HFFc6 (cell line): ENCODE results near the gene MTTP. TPM values are rescaled to one million over a fixed set of nuclear protein-coding genes. Genes with fewer than 3 reads are reported as not detected.

Experiments used
- DNase-seq: peaks from one replicate; pipeline ENCODE4 v3.0.0-alpha.2; 2018
- H3K27ac Mint-ChIP-seq: 2 replicates; pipeline ENCODE4 v1.8.0; 2020; ENCODE audit warnings: mild to moderate bottlenecking, mixed read lengths
- H3K27me3 Mint-ChIP-seq: 2 replicates; pipeline ENCODE4 v1.8.0; 2021; ENCODE audit warnings: mild to moderate bottlenecking, moderate library complexity, mixed read lengths; ENCODE audit not compliant: insufficient read depth
- H3K36me3 Mint-ChIP-seq: 2 replicates; pipeline ENCODE4 v1.8.0; 2021; ENCODE audit warnings: low read depth, mixed read lengths
- H3K4me1 Mint-ChIP-seq: 2 replicates; pipeline ENCODE4 v1.8.0; 2020; ENCODE audit warnings: low read depth, mixed read lengths
- H3K4me3 Mint-ChIP-seq: 2 replicates; pipeline ENCODE4 v1.8.0; 2020; ENCODE audit warnings: mild to moderate bottlenecking, moderate library complexity, mixed read lengths
- H3K9me3 Mint-ChIP-seq: 2 replicates; pipeline ENCODE4 v1.8.0; 2020; ENCODE audit warnings: mild to moderate bottlenecking, mixed read lengths
- total RNA-seq, 6 experiments: library from RNA; stranded (reverse); fragmentation: NEBNext Ultra II Directional; extraction: Animal tissue kit (Norgen Biotek cat#: 25700); gene quantifications; 2 replicates in 1 of 6; 3 replicates in 5 of 6; pipeline ENCODE4 v1.2.3, GENCODE V29; 2021
- TF ChIP-seq, protein P1 (sequence below): fragments of 200-600 bp; sonication (generic); IDR thresholded peaks from 2 replicates; pipeline ENCODE4 v1.5.0; 2021; ENCODE audit warnings: antibody characterized with exemption, mild to moderate bottlenecking

MTTP gene
- total RNA-seq, 6 experiments from 2014 or later: not detected

DNA sequence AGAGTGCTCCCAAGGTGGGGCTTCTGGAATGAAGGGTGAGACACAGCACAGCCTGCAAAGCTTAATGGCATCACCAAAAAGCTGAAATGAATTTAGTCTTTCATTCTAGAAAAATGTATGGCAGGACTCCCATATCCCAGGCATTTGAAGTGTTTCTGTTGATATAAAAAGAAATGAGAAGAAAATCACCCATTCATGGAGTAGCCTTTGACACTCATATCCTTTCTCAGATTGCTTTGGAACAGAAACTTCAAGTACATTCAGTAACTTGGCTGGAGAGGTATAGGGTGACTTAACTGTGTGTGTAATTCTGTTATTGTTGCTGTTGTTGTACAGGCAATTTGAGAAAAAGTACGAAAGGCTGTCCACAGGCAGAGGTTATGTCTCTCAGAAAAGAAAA lies 47.7 kb downstream of the MTTP start:
- no peak for DNase-seq
- no peak overlapping the region for H3K4me3 Mint-ChIP-seq
- H3K9me3 Mint-ChIP-seq: no peaks in the 10 kb centered on the region
- peaks cover 3% of the 10 kb centered on the region; the same call in 1 of the 2 replicates for H3K27me3 Mint-ChIP-seq
- H3K27ac Mint-ChIP-seq: no peak overlapping the region
- H3K4me1 Mint-ChIP-seq: no peaks in the 10 kb centered on the region
- no peaks in the 10 kb centered on the region for H3K36me3 Mint-ChIP-seq
- TF ChIP-seq, protein P1, sequence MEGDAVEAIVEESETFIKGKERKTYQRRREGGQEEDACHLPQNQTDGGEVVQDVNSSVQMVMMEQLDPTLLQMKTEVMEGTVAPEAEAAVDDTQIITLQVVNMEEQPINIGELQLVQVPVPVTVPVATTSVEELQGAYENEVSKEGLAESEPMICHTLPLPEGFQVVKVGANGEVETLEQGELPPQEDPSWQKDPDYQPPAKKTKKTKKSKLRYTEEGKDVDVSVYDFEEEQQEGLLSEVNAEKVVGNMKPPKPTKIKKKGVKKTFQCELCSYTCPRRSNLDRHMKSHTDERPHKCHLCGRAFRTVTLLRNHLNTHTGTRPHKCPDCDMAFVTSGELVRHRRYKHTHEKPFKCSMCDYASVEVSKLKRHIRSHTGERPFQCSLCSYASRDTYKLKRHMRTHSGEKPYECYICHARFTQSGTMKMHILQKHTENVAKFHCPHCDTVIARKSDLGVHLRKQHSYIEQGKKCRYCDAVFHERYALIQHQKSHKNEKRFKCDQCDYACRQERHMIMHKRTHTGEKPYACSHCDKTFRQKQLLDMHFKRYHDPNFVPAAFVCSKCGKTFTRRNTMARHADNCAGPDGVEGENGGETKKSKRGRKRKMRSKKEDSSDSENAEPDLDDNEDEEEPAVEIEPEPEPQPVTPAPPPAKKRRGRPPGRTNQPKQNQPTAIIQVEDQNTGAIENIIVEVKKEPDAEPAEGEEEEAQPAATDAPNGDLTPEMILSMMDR: no peak

GRCh38 chr4:99624141-99624719 lies 49.6 kb downstream of the MTTP start:
- H3K4me1 Mint-ChIP-seq: no peaks in the 10 kb centered on the region
- TF ChIP-seq, protein P1: no peak
- no peak overlapping the region for H3K27ac Mint-ChIP-seq
- peaks cover 3% of the 10 kb centered on the region; the same call in 1 of the 2 replicates for H3K27me3 Mint-ChIP-seq
- no peak overlapping the region for H3K4me3 Mint-ChIP-seq
- H3K9me3 Mint-ChIP-seq: no peaks in the 10 kb centered on the region
- no peaks in the 10 kb centered on the region for H3K36me3 Mint-ChIP-seq
- no peak for DNase-seq

DNA sequence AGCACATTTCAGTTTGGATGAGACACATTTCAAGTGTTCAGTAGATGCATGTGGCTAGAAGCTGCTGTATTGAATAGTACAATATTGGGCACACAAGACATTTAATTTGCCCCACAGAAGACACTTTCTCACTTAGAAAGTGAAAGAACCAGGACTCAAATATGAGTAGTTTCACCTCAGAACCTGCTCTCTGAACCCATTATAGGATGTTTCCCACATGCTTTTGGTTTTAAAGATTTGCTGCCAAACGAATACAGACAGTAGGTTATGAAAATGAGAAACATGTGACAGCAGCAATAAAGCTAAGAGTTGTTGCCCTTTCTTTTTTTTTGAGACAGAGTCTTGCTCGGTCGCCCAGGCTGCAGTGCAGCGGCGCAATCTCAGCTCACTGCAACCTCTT lies 50.7 kb downstream of the MTTP start:
- Mint-ChIP-seq H3K27me3 (peaks cover 3% of the 10 kb centered on the region; the same call in 1 of the 2 replicates), H3K36me3 (no peaks in the 10 kb centered on the region), H3K4me3 (no peak overlapping the region), H3K4me1 (no peaks in the 10 kb centered on the region), H3K27ac (no peak overlapping the region), H3K9me3 (no peaks in the 10 kb centered on the region)
- DNase-seq: no peak
- TF ChIP-seq, protein P1: no peak

DNA sequence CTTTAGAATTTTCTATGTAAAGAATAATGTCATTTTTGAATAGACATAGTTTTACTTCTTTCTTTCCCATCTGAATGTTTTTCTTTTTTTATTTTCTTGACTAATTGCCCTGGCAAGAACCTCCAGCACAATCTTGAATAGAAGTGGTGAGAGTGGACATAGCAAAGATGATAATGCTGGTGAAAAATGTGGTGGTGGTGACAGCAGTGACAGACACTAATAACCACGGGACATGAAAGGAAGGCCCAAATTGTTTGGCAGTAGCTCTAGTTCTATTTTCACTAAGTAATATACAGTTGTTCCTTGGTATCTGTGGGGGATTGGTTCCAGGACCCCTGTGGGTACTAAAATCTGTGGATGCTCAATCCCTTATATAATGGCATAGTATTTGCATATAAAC lies 53.4 kb downstream of the MTTP start:
- TF ChIP-seq, protein P1: no peak
- no peak for DNase-seq
- Mint-ChIP-seq H3K4me1 (no peaks in the 10 kb centered on the region), H3K9me3 (no peaks in the 10 kb centered on the region), H3K27me3 (peaks cover 3% of the 10 kb centered on the region; the same call in 1 of the 2 replicates), H3K36me3 (no peaks in the 10 kb centered on the region), H3K27ac (no peak overlapping the region), H3K4me3 (no peak overlapping the region)

DNA sequence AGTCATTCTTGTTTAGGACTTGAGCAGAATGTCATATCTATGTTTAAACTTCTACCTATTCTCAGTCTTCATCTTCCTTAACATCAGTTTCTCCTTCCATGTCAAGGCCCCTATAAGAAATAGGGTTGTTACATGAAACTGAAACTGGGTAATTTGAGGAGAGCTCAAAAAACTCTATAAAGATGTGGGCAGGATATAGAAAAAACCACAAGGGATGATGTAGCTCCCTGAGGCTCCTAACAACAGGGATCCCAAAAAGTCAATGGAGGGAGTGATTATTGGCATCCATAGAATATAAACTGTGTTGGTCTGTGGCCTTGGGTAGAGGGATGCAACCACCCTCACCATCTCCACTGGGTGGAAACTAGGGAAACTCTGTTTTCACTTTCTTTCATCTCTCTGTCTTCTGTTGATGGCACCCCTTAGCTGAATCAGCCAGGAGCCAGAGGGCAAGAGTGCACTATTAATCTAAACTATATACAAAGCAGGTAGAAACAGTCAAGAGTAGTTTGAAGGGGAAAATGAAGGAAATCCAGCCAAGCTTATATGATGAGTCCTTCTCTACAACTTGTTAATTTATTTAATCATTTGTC lies 55.4 kb downstream of the MTTP start:
- Mint-ChIP-seq H3K27me3 (peaks cover 3% of the 10 kb centered on the region; the same call in 1 of the 2 replicates), H3K4me3 (no peak overlapping the region), H3K36me3 (no peaks in the 10 kb centered on the region), H3K27ac (no peak overlapping the region), H3K4me1 (no peaks in the 10 kb centered on the region), H3K9me3 (no peaks in the 10 kb centered on the region)
- TF ChIP-seq, protein P1: no peak
- DNase-seq: no peak
